Endodermal cell (in vitro differentiated cells): ENCODE measurements around the gene QDPR. TPM values are rescaled to one million over a fixed set of nuclear protein-coding genes. Genes with fewer than 3 reads are reported as not detected.

Experiments
- DNase-seq: peaks from one replicate; pipeline ENCODE4 v3.0.0-alpha.2; 2017
- H3K27ac ChIP-seq: 2 replicates; pipeline ENCODE4 v1.5.1; 2013; ENCODE audit warnings: mild to moderate bottlenecking, low read depth, low read length, moderate library complexity
- H3K27me3 ChIP-seq: 2 replicates; pipeline ENCODE4 v1.6.1; 2013; ENCODE audit warnings: mild to moderate bottlenecking, low read length, moderate library complexity; ENCODE audit not compliant: insufficient read depth, control insufficient read depth, poor library complexity, severe bottlenecking
- H3K36me3 ChIP-seq: 2 replicates; pipeline ENCODE4 v1.7.0; 2013; ENCODE audit warnings: mild to moderate bottlenecking, low read length, moderate library complexity; ENCODE audit not compliant: control insufficient read depth, insufficient read depth
- H3K4me1 ChIP-seq: one replicate; pipeline ENCODE4 v1.7.0; 2013; ENCODE audit warnings: low read length; ENCODE audit not compliant: control insufficient read depth, insufficient read depth
- H3K4me3 ChIP-seq: 2 replicates; pipeline ENCODE4 v1.5.1; 2013; ENCODE audit warnings: mild to moderate bottlenecking, low read length, moderate library complexity
- H3K9ac ChIP-seq: 2 replicates; pipeline ENCODE4 v1.6.1; 2013; ENCODE audit warnings: mild to moderate bottlenecking, low read length, moderate library complexity; ENCODE audit not compliant: poor library complexity, severe bottlenecking; ENCODE audit errors: extremely low read depth
- H3K9me3 ChIP-seq: 2 replicates; pipeline ENCODE4 v1.6.1; 2013; ENCODE audit warnings: mild to moderate bottlenecking, low read length, moderate library complexity; ENCODE audit not compliant: control insufficient read depth
- H3K27ac Mint-ChIP-seq: 2 replicates; pipeline ENCODE4 v1.8.0; 2020; ENCODE audit warnings: mixed read lengths
- H3K27me3 Mint-ChIP-seq: 2 replicates; pipeline ENCODE4 v1.8.0; 2021; ENCODE audit warnings: mild to moderate bottlenecking, mixed read lengths; ENCODE audit not compliant: insufficient read depth
- H3K36me3 Mint-ChIP-seq: 2 replicates; pipeline ENCODE4 v1.8.0; 2020; ENCODE audit warnings: low read depth, mixed read lengths
- H3K4me1 Mint-ChIP-seq: 2 replicates; pipeline ENCODE4 v1.8.0; 2020; ENCODE audit warnings: mixed read lengths
- H3K4me3 Mint-ChIP-seq: 2 replicates; pipeline ENCODE4 v1.8.0; 2020; ENCODE audit warnings: mild to moderate bottlenecking, moderate library complexity, mixed read lengths
- H3K9me3 Mint-ChIP-seq: 2 replicates; pipeline ENCODE4 v1.8.0; 2020; ENCODE audit warnings: mild to moderate bottlenecking, mixed read lengths
- CTCF ChIP-seq: fragments of 200-600 bp; sonication (generic); conservative IDR thresholded peaks from 2 replicates; pipeline ENCODE4 v1.5.0; 2021; ENCODE audit warnings: antibody characterized with exemption, mild to moderate bottlenecking
- WGBS, 2 experiments: methylation state at CpG; one replicate each; pipeline versions ENCODE4 v1.1.5 to v1.1.7; 2013; ENCODE audit warnings: missing lambda C conversion rate in 2 of 2, mixed read lengths in 1 of 2; ENCODE audit not compliant: insufficient coverage in 1 of 2, insufficient read length in 1 of 2; 5-methylcytosine and 5-hydroxymethylcytosine counted together
- total RNA-seq, 2 donors: library from RNA; stranded (reverse); fragmentation: NEBNext Ultra II Directional in 1 of 2; extraction: Animal tissue kit (Norgen Biotek cat#: 25700) in 1 of 2; gene quantifications; 2 replicates in 1 of 2; 3 replicates in 1 of 2; pipeline ENCODE4 v1.2.1, GENCODE V29; 2021

The QDPR gene
- total RNA-seq, 2 donors from 2014 or later = 28.2 to 36.3 TPM

DNA sequence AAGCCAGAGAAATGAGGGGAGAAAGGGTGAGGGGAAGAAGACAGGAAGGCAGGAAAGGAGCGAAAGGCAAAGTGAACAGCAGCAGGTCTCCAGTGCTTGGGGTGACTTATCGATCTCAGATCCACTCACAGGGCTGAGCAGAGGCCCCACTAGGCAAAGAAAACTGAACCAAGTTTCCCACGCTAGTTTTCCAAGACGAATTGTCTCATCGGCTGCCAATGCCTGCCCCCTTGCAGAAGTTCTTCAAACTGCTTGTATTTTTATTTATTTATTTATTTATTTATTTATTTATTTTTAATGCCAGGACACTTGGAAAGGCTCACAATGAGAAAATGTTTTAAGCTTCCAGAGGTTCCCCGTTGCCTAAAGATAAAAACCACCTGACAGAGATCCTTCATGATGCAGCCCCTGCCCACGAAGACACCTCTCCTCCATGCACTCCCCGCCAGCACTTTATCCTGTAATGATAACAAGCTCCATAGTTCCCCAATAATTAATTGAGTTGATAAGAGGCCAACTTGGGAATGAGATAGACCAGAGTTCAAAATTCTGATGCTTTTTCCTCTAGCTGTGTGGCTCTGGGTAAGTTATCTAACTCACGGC lies 43.2 kb downstream of the QDPR start:
- H3K27ac Mint-ChIP-seq = peak overlapping the region; percentile 39
- peak; percentile 64 for DNase-seq

DNA sequence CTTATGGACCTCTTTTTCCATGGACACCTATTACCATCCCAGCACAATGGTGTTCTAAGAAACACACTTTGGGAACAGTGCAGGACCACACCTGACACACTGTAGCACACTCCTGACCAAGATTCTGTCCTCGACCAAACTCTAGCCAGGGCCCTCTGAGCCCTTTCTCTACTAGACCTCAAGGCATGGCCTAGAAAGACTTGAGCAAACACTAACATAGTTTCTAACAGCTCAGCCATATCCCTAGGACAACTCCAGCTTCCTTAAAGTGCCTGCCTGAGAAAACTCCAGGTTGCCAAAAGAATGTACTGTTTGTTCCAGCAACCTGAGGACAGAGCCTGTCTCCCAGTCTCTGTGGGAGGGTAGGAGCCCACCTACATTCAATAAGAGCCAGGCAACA lies 48.3 kb downstream of the QDPR start:
- Histone ChIP-seq H3K27me3 (no peaks in the 10 kb centered on the region), H3K9ac (no peak overlapping the region), H3K4me1 (no peaks in the 10 kb centered on the region), H3K9me3 (no peaks in the 10 kb centered on the region), H3K27ac (no peak overlapping the region), H3K36me3 (no peaks in the 10 kb centered on the region), H3K4me3 (no peak overlapping the region)
- no peak for TF ChIP-seq CTCF
- no peak for DNase-seq
- H3K4me1 Mint-ChIP-seq = no peaks in the 10 kb centered on the region
- no peaks in the 10 kb centered on the region for H3K36me3 Mint-ChIP-seq
- H3K27me3 Mint-ChIP-seq = no peaks in the 10 kb centered on the region
- H3K4me3 Mint-ChIP-seq = no peak overlapping the region
- no peak overlapping the region for H3K27ac Mint-ChIP-seq
- whole genome bisulfite sequencing, 2 experiments = 89 to 93% methylated on average over 1 of the region's 1 CpG
- peaks cover 6% of the 10 kb centered on the region for H3K9me3 Mint-ChIP-seq

More for the DNA sequence above, 43.2 kb downstream of the QDPR start:
- H3K4me1 Mint-ChIP-seq = no peaks in the 10 kb centered on the region
- Histone ChIP-seq H3K36me3 (no peaks in the 10 kb centered on the region), H3K27me3 (no peaks in the 10 kb centered on the region), H3K4me1 (no peaks in the 10 kb centered on the region), H3K27ac (no peak overlapping the region), H3K9ac (no peak overlapping the region), H3K4me3 (no peak overlapping the region), H3K9me3 (no peaks in the 10 kb centered on the region)
- TF ChIP-seq CTCF = peak; percentile 77
- no peaks in the 10 kb centered on the region for H3K27me3 Mint-ChIP-seq
- 64 to 83% methylated on average over 3 to 9 of the region's 9 CpGs for WGBS, 2 experiments
- no peaks in the 10 kb centered on the region for H3K36me3 Mint-ChIP-seq
- H3K9me3 Mint-ChIP-seq = no peaks in the 10 kb centered on the region
- H3K4me3 Mint-ChIP-seq = no peak overlapping the region

GRCh38 chr4:17450269-17450804 lies 61.6 kb downstream of the QDPR start:
- no peak overlapping the region for H3K9ac ChIP-seq
- no peaks in the 10 kb centered on the region for H3K36me3 Mint-ChIP-seq
- no peak for TF ChIP-seq CTCF
- H3K36me3 ChIP-seq = no peaks in the 10 kb centered on the region
- H3K4me1 ChIP-seq = no peaks in the 10 kb centered on the region
- H3K4me3 ChIP-seq = no peak overlapping the region
- H3K27me3 Mint-ChIP-seq = peaks cover 10% of the 10 kb centered on the region
- no peak for DNase-seq
- no peaks in the 10 kb centered on the region for H3K27me3 ChIP-seq
- H3K9me3 ChIP-seq = peaks cover 6% of the 10 kb centered on the region
- no peak overlapping the region for H3K4me3 Mint-ChIP-seq
- H3K27ac ChIP-seq = no peak overlapping the region
- peaks cover 20% of the 10 kb centered on the region for H3K9me3 Mint-ChIP-seq
- no peaks in the 10 kb centered on the region for H3K4me1 Mint-ChIP-seq
- H3K27ac Mint-ChIP-seq = no peak overlapping the region
- WGBS, 2 experiments = 42% methylated on average over 1 of the region's 1 CpG; no CpG with 5 or more reads in 1 of the 2 experiments
